ENCODE data around the gene STK16.

DNA sequence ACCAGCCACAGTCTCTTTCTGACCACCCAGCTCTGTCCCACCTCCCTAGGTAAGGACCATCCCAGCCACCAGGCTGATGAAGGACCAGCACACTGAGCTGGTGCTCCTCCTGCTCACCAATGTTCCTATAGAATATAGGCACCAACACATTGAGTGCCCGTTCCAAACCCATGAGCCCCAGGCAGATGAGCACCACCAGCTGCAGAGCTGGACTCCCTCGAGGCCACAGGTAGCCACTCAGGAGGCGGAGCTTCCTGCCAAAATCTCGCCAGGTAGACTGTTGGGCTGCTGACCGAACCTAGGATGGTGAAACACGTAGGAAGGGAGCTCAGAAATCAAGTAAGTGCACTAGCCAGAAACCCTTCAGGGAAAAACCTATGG lies 28.8 kb upstream of the STK16 start:
- TF ChIP-seq, protein P1, sequence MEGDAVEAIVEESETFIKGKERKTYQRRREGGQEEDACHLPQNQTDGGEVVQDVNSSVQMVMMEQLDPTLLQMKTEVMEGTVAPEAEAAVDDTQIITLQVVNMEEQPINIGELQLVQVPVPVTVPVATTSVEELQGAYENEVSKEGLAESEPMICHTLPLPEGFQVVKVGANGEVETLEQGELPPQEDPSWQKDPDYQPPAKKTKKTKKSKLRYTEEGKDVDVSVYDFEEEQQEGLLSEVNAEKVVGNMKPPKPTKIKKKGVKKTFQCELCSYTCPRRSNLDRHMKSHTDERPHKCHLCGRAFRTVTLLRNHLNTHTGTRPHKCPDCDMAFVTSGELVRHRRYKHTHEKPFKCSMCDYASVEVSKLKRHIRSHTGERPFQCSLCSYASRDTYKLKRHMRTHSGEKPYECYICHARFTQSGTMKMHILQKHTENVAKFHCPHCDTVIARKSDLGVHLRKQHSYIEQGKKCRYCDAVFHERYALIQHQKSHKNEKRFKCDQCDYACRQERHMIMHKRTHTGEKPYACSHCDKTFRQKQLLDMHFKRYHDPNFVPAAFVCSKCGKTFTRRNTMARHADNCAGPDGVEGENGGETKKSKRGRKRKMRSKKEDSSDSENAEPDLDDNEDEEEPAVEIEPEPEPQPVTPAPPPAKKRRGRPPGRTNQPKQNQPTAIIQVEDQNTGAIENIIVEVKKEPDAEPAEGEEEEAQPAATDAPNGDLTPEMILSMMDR (IDR thresholded peaks at IDR 0.05) = no peak
- TF ChIP-seq EZH2 (IDR thresholded peaks at IDR 0.05) (no peak), EZH2phosphoT487 (IDR thresholded peaks at IDR 0.05) (no peak)
